Trophoblast cell (in vitro differentiated cells and primary cell): ENCODE data around the gene STRIT1. TPM values are rescaled to one million over a fixed set of nuclear protein-coding genes. Genes with fewer than 3 reads are reported as not detected.

Source experiments
- DNase-seq, 2 donors: peaks; one replicate each; pipeline ENCODE4 v3.0.0-alpha.2; 2016
- H2AFZ ChIP-seq: 2 replicates; pipeline ENCODE4 v1.6.1; 2013; ENCODE audit warnings: low read length, moderate library complexity, mild to moderate bottlenecking; ENCODE audit not compliant: insufficient read depth, poor library complexity
- H2AK5ac ChIP-seq: 2 replicates; pipeline ENCODE4 v1.6.1; 2013; ENCODE audit warnings: mild to moderate bottlenecking, low read length
- H2BK120ac ChIP-seq: 2 replicates; pipeline ENCODE4 v1.6.1; 2013; ENCODE audit warnings: low read length, mild to moderate bottlenecking, moderate library complexity; ENCODE audit not compliant: insufficient read depth, poor library complexity
- H2BK12ac ChIP-seq: 2 replicates; pipeline ENCODE4 v1.6.1; 2013; ENCODE audit warnings: mild to moderate bottlenecking, low read length, moderate library complexity
- H2BK5ac ChIP-seq: 2 replicates; pipeline ENCODE4 v1.6.1; 2013; ENCODE audit warnings: low read length, low read depth, moderate library complexity, mild to moderate bottlenecking; ENCODE audit not compliant: poor library complexity
- H3K14ac ChIP-seq: 2 replicates; pipeline ENCODE4 v1.6.1; 2013; ENCODE audit warnings: mild to moderate bottlenecking, low read length
- H3K18ac ChIP-seq: 2 replicates; pipeline ENCODE4 v1.6.1; 2013; ENCODE audit warnings: mild to moderate bottlenecking, low read length
- H3K23ac ChIP-seq: 2 replicates; pipeline ENCODE4 v1.6.1; 2013; ENCODE audit warnings: low read length
- H3K27ac ChIP-seq: 2 replicates; pipeline ENCODE4 v1.5.1; 2013; ENCODE audit warnings: low read depth, mild to moderate bottlenecking, inconsistent platforms, low read length, moderate library complexity
- H3K27me3 ChIP-seq: 2 replicates; pipeline ENCODE4 v1.6.1; 2013; ENCODE audit warnings: inconsistent platforms, mild to moderate bottlenecking, low read length, moderate library complexity; ENCODE audit not compliant: insufficient read depth
- H3K36me3 ChIP-seq, 2 experiments: 1 replicate in 1 of 2; 2 replicates in 1 of 2; pipeline ENCODE4 v1.6.1; 2013; ENCODE audit warnings: low read length in 2 of 2, mild to moderate bottlenecking in 2 of 2, moderate library complexity in 1 of 2; ENCODE audit not compliant: insufficient read depth in 2 of 2, control insufficient read depth in 1 of 2
- H3K4ac ChIP-seq: 2 replicates; pipeline ENCODE4 v1.6.1; 2013; ENCODE audit warnings: low read depth, mild to moderate bottlenecking, low read length, moderate library complexity
- H3K4me1 ChIP-seq, 2 experiments: 1 replicate in 1 of 2; 2 replicates in 1 of 2; pipeline ENCODE4 v1.6.1; 2013; ENCODE audit warnings: low read length in 2 of 2, mild to moderate bottlenecking in 2 of 2, moderate library complexity in 1 of 2; ENCODE audit not compliant: insufficient read depth in 2 of 2, control insufficient read depth in 1 of 2
- H3K4me2 ChIP-seq: 2 replicates; pipeline ENCODE4 v1.6.1; 2013; ENCODE audit warnings: inconsistent platforms, mild to moderate bottlenecking, low read length, moderate library complexity
- H3K4me3 ChIP-seq: 2 replicates; pipeline ENCODE4 v1.5.1; 2013; ENCODE audit warnings: mild to moderate bottlenecking, low read depth, low read length, inconsistent platforms
- H3K79me1 ChIP-seq: one replicate; pipeline ENCODE4 v1.6.1; 2013; ENCODE audit warnings: low read length
- H3K79me2 ChIP-seq: 2 replicates; pipeline ENCODE4 v1.6.1; 2013; ENCODE audit warnings: low read length, mild to moderate bottlenecking; ENCODE audit not compliant: control insufficient read depth, insufficient read depth, poor library complexity
- H3K9ac ChIP-seq: 2 replicates; pipeline ENCODE4 v1.6.1; 2013; ENCODE audit warnings: mild to moderate bottlenecking, low read length
- H3K9me3 ChIP-seq: 2 replicates; pipeline ENCODE4 v1.6.1; 2013; ENCODE audit warnings: low read depth, mild to moderate bottlenecking, control low read depth, inconsistent platforms, low read length; ENCODE audit not compliant: insufficient read depth
- H4K12ac ChIP-seq: 2 replicates; pipeline ENCODE4 v1.6.1; 2013; ENCODE audit warnings: low read depth, mild to moderate bottlenecking, low read length, moderate library complexity
- H4K8ac ChIP-seq: 2 replicates; pipeline ENCODE4 v1.6.1; 2013; ENCODE audit warnings: low read depth, mild to moderate bottlenecking, low read length, moderate library complexity
- H4K91ac ChIP-seq: one replicate; pipeline ENCODE4 v1.6.1; 2013; ENCODE audit warnings: low read depth, mild to moderate bottlenecking, low read length, moderate library complexity
- WGBS: extraction: QIAGEN DNeasy Blood & Tissue Kit; methylation state at CpG from one replicate; pipeline ENCODE4 v1.1.7; 2013; ENCODE audit warnings: missing lambda C conversion rate; ENCODE audit not compliant: insufficient read length, insufficient coverage; ENCODE audit errors: extremely low coverage; 5-methylcytosine and 5-hydroxymethylcytosine counted together
- polyA plus RNA-seq: library from polyadenylated mRNA; stranded (reverse); fragments of 200-250 nt; gene quantifications from 2 replicates; pipeline ENCODE4 v1.2.3, GENCODE V29; 2013

STRIT1 gene
- polyA plus RNA-seq, result not detected in 2 replicates

DNA sequence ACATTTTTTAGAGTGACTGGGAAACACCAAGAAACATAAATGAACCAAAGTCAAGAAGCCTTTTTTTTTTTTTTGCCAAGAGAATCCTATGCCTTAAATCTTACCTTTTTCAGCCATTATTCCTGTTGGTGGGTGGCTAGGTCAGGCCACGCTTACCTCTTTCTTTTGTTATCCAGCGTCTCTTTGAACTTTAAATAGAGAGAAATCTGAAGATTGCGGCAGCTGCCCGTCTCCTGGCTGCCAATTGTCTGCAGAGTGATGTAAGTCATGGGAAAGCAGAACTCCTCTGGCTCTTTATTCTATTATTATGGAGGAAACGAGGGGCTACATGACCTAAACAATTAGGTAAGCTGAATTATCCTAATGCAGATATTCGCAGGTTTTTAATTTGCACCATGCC lies at the start of gene STRIT1:
Gene STRIT1 (minus strand): TSS at position 168 of the 400 bp plus-strand sequence.
- H3K79me1 ChIP-seq, result no peaks in the 10 kb centered on the region
- no CpG with 5 or more reads among the region's 6 CpGs for WGBS
- peaks cover 2% of the 10 kb centered on the region for H3K9me3 ChIP-seq

DNA sequence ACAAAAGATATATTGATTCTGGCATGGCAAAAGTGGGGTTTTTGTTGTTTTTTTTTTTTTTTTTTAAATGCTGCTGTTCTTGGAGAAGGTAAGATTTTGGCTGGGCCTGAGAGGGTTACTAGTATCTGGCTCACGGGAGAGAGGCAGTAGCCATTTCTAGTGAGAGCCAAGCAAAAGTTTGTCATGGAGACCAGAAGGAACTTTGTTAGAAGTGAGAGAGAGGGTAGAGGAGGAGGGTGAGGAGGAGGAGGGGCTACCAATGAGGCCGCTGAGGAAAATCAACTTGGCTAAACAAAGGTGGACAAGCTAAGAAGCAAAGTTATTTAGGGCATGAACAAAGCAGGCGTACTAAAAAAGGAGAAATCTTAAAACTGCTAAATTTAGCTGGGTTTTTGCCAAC lies 48.9 kb upstream of the STRIT1 start:
- Histone ChIP-seq H3K4me3 (no peak overlapping the region), H3K9me3 (no peaks in the 10 kb centered on the region), H3K79me2 (no peaks in the 10 kb centered on the region), H3K4me2 (no peak overlapping the region), H2AK5ac (no peak overlapping the region), H4K8ac (no peak overlapping the region), H3K4me1 (no peaks in the 10 kb centered on the region), H2AFZ (no peak overlapping the region), H3K23ac (no peak overlapping the region), H4K91ac (no peak overlapping the region), H3K4ac (no peak overlapping the region), H3K9ac (no peak overlapping the region), H2BK12ac (no peak overlapping the region), H3K79me1 (no peaks in the 10 kb centered on the region), H2BK120ac (no peak overlapping the region), H4K12ac (no peak overlapping the region), H3K27me3 (no peaks in the 10 kb centered on the region), H2BK5ac (no peak overlapping the region), H3K27ac (no peak overlapping the region), H3K14ac (no peak overlapping the region), H3K18ac (no peak overlapping the region), H3K36me3 (no peaks in the 10 kb centered on the region)
- DNase-seq, result no peak
- WGBS, result no CpG with 5 or more reads among the region's 3 CpGs

More for the DNA sequence above, at the start of gene STRIT1:
- Histone ChIP-seq H3K27me3 (no peaks in the 10 kb centered on the region), H2BK12ac (no peak within 1 kb of the TSS), H2AK5ac (no peak within 1 kb of the TSS), H3K4me3 (no peak within 1 kb of the TSS), H3K23ac (no peak within 1 kb of the TSS), H4K8ac (no peak within 1 kb of the TSS), H3K4me1 (no peaks in the 10 kb centered on the region), H2BK5ac (no peak within 1 kb of the TSS), H4K12ac (no peak within 1 kb of the TSS), H3K79me2 (no peaks in the 10 kb centered on the region), H3K9ac (no peak within 1 kb of the TSS), H3K14ac (no peak within 1 kb of the TSS), H4K91ac (no peak within 1 kb of the TSS), H3K18ac (no peak within 1 kb of the TSS), H3K4me2 (no peak within 1 kb of the TSS), H2AFZ (no peak within 1 kb of the TSS), H3K4ac (no peak within 1 kb of the TSS), H3K36me3 (no peaks in the 10 kb centered on the region), H3K27ac (no peak within 1 kb of the TSS), H2BK120ac (no peak within 1 kb of the TSS)
- no peak for DNase-seq

DNA sequence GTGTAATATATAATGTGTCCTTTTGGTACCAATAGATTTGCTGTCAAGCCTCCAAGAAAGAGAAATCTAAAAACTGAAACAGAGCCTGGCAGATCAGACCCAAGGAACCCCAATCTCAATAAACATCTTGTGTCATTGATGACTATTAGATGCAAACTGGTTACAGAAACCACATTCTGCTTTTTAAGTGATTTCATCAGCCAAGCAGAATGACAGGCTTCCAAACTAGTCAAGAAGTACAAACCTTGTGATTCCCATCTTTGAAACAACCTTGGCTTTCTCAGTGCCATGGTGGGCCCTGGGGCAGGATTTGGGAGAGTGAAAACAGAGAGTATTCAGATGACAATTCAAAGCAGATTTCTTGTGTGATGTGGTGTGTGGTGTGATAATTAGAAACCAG lies 45.6 kb upstream of the STRIT1 start:
- Histone ChIP-seq H3K18ac (no peak overlapping the region), H3K4ac (no peak overlapping the region), H3K4me1 (no peaks in the 10 kb centered on the region), H4K91ac (no peak overlapping the region), H3K79me1 (no peaks in the 10 kb centered on the region), H3K14ac (no peak overlapping the region), H3K9me3 (no peaks in the 10 kb centered on the region), H3K79me2 (no peaks in the 10 kb centered on the region), H2BK5ac (no peak overlapping the region), H3K27ac (no peak overlapping the region), H3K23ac (no peak overlapping the region), H3K36me3 (no peaks in the 10 kb centered on the region), H2AK5ac (no peak overlapping the region), H3K9ac (no peak overlapping the region), H3K4me2 (no peak overlapping the region), H4K8ac (no peak overlapping the region), H2BK12ac (no peak overlapping the region), H3K4me3 (no peak overlapping the region), H3K27me3 (no peaks in the 10 kb centered on the region), H4K12ac (no peak overlapping the region), H2AFZ (no peak overlapping the region), H2BK120ac (no peak overlapping the region)
- no peak for DNase-seq

DNA sequence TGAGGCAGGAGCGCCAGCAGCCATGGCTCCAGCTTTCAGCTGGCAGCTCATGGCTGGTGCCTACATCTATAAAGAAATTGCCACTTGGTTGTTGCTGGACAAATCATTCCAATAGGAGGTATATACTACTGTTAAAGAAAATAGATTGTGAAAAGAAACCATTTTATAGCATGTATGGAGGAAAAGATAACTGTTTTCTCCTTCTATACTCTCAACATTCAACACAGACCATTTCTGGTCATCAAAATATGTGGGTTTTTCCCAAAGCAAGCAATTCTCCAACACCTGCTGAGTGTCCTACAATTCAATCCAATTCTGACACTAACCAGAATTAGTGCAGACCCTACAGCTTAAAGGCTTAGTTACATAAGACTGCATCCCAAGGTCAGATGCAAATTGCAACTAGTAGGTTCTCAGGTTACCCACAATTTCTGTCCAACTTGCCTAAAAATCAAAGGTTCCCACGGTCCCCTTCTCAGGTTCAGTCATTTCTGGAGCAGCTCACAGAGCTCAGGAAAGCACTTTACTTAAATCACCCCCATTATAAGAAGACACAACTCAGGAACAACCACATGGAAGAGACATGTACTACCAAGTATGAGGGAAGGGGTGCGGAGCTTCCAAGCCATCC lies 42.4 kb upstream of the STRIT1 start:
- no peak overlapping the region for H3K14ac ChIP-seq
- no peaks in the 10 kb centered on the region for H3K4me1 ChIP-seq
- H2BK5ac ChIP-seq, result no peak overlapping the region
- H3K18ac ChIP-seq, result no peak overlapping the region
- no peak overlapping the region for H2AK5ac ChIP-seq
- no peak overlapping the region for H3K4ac ChIP-seq
- H4K91ac ChIP-seq, result no peak overlapping the region
- no peaks in the 10 kb centered on the region for H3K79me2 ChIP-seq
- no peak overlapping the region for H3K4me2 ChIP-seq
- no peaks in the 10 kb centered on the region for H3K27me3 ChIP-seq
- no peak overlapping the region for H2AFZ ChIP-seq
- WGBS, result no CpG with 5 or more reads among the region's 3 CpGs
- H2BK12ac ChIP-seq, result no peak overlapping the region
- H2BK120ac ChIP-seq, result no peak overlapping the region
- no peak overlapping the region for H3K4me3 ChIP-seq
- no peak overlapping the region for H3K23ac ChIP-seq
- H4K8ac ChIP-seq, result no peak overlapping the region
- H3K79me1 ChIP-seq, result no peaks in the 10 kb centered on the region
- no peaks in the 10 kb centered on the region for H3K9me3 ChIP-seq
- no peak overlapping the region for H3K27ac ChIP-seq
- no peaks in the 10 kb centered on the region for H3K36me3 ChIP-seq
- DNase-seq, result no peak
- H3K9ac ChIP-seq, result no peak overlapping the region
- H4K12ac ChIP-seq, result no peak overlapping the region
